ENCODE measurements around the gene ADNP.

Gene ADNP

DNA sequence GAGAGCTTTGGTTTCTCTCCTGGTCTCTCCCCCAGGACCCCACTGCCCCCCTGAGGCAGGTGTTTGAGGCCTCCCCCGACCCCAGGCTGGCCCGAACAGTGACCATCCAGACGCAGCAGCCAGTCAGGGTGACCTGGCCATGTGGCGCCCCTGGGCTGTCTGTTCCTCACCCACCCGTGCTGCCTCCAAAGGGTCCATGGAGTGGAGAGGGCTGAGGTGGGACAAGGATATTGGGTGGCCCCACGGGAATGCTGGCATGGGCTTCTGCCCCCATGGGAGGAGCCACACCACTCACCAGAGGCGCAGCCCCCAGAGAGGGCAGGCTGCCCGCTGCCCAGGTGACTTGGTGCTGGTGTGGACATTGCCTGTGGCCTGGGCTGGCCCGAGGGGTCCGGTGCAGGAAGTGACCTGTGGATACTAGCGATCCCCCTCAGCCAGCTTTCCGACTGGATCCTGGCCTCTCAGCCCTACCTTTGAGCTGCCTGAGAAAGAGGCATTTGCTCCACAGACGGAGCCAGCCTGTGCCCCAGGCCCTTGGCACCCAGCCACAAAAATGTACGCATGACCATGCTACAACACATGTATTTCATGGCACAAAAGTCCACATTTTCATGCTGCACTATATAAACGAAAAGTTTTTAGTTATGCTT, 85.5 kb downstream of the ADNP start:
- POLR2A ChIA-PET (ENCODE audit: low non-redundant PET) = interaction anchor here (0.6 kb wide), 1 partner anchor 500 kb away, joined by 4 read pairs; no protein-coding TSS in a partner anchor

DNA sequence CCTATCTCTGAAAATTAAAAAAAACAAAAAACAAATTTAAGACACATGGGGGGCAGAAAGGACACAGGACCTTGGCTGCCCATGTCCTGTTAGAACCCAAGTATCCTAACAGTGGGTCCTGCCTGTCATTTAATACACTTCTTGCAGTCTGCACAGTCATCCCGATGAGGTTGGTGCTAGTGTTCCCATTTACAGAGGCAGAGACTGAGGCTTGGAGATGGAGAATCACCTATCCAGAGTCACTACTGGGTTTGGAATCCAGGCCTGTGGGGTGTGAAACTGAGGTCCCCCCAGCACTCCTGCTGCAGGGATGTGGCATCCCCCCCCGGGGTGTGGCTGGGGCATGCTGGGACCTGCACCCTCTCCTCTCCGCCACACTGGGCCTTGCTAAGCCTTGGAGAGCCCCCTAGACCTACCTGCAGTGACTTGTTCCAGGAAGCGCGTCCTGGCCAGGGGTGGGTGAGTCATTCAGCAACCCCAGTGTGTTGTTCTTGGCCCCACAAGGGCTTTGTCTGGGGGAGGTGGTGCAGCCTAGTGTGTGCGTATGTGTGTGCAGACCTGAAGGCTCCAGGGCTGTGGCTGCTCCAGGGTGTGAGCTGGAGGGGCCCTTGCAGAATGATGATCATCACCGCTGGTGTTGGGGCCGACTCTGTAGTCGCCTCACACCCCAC, 86.7 kb downstream of the ADNP start:
- H3K27ac ChIP-seq = peak overlapping the region; percentile 97
- TF ChIP-seq, protein P1, sequence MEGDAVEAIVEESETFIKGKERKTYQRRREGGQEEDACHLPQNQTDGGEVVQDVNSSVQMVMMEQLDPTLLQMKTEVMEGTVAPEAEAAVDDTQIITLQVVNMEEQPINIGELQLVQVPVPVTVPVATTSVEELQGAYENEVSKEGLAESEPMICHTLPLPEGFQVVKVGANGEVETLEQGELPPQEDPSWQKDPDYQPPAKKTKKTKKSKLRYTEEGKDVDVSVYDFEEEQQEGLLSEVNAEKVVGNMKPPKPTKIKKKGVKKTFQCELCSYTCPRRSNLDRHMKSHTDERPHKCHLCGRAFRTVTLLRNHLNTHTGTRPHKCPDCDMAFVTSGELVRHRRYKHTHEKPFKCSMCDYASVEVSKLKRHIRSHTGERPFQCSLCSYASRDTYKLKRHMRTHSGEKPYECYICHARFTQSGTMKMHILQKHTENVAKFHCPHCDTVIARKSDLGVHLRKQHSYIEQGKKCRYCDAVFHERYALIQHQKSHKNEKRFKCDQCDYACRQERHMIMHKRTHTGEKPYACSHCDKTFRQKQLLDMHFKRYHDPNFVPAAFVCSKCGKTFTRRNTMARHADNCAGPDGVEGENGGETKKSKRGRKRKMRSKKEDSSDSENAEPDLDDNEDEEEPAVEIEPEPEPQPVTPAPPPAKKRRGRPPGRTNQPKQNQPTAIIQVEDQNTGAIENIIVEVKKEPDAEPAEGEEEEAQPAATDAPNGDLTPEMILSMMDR (conservative IDR thresholded peaks at IDR 0.05; ENCODE audit: low read depth) = no peak
- DNase-seq (ENCODE audit: low spot score) = peak; percentile 100
- CTCF ChIA-PET = interaction anchor here (0.5 to 0.7 kb wide), 4 partner anchors 50 to 445 kb away, joined by 3 to 5 read pairs (median 4); no protein-coding TSS in a partner anchor
- POLR2A ChIA-PET (ENCODE audit: low non-redundant PET) = no interaction called here

More for the DNA sequence above, 85.5 kb downstream of the ADNP start:
- DNase-seq (ENCODE audit: low spot score) = peak; percentile 54
- CTCF ChIA-PET = interaction anchor here (0.5 to 0.6 kb wide), 3 partner anchors 51 to 444 kb away, joined by 3 to 5 read pairs (median 3); no protein-coding TSS in a partner anchor
- H3K27ac ChIP-seq = peak overlapping the region; percentile 97
- TF ChIP-seq, protein P1 (conservative IDR thresholded peaks at IDR 0.05; ENCODE audit: low read depth) = no peak

DNA sequence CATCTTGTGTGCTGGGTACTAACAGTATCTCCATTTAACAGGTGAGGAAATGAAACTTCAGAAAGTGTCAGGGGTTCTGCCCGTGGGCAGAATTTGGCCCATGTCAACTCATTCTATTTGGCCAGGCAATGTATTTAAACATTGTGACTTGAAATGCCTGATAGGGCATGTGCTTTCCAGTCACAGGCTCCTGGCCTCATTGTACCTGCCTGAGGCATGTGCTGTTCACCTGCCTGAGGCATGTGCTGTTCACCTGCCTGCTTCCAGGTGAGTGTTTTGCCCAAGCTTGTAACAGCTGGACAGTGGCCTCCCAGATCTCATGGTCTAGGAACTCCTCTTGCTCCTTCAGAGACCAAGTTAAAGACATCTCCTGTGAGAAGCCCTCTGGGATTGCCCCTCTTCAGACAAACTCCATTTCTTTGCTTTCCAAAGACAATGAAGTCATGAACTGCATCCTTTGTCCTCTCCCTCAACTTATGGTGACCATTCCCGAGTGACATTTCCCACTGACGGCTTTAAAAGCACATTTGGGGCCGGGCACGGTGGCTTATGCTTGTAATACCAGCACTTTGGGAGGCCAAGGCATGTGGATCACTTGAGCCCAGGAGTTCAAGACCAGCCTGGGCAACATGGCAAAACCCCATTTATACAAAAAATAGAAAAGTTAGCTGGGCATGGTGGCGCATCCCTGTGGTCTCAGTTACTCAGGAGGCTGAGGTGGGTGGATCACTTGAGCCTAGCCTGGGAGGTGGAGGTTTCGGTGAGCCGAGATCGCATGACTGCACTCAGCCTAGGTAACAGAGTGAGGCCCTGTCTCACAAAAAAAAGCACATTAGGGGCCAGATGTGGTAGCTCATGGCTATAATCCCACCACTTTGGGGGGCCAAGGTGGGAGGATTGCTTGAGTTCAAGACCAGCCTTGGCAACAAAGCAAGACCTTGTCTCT, 87.6 kb downstream of the ADNP start:
- POLR2A ChIA-PET (ENCODE audit: low non-redundant PET) = no interaction called here
- peak overlapping the region; percentile 97 for H3K27ac ChIP-seq
- DNase-seq (ENCODE audit: low spot score) = no peak
- CTCF ChIA-PET = interaction anchor here (0.7 kb wide), 1 partner anchor 53 kb away, joined by 3 read pairs; no protein-coding TSS in a partner anchor
- TF ChIP-seq, protein P1 (conservative IDR thresholded peaks at IDR 0.05; ENCODE audit: low read depth) = no peak

DNA sequence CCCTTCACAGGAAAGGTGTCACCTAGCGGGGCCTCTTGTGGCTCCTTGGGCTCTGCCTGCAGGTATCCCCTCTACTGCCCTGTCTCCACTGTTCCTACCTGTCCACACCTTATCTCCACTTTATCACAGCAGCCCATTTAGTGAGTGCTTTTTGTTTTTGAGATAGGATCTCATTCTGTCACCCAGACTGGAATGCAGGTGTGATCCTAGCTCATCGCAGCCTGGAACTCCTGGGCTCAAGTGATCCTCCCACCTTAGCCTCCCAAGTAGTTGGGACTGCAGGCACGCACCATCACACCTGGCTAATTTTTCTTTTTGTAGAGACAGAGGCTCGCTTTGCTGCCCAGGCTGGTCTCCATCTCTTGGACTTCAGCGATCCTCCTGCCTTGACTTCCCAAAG, 88.4 kb downstream of the ADNP start:
- peak overlapping the region; percentile 97 for H3K27ac ChIP-seq
- CTCF ChIA-PET = no interaction called here
- DNase-seq (ENCODE audit: low spot score) = no peak
- TF ChIP-seq, protein P1 (conservative IDR thresholded peaks at IDR 0.05; ENCODE audit: low read depth) = no peak
- POLR2A ChIA-PET (ENCODE audit: low non-redundant PET) = no interaction called here

All from RWPE1 (cell line).